Measurements from ENCODE around the gene NXPE4. TPM values are rescaled to one million over a fixed set of nuclear protein-coding genes. Genes with fewer than 3 reads are reported as not detected.

Gene NXPE4
- total and polyA plus RNA-seq, 9 of the 15 experiments (the other 6 are each of a cell fraction or from before 2014, with no cell fraction given) = not detected

DNA sequence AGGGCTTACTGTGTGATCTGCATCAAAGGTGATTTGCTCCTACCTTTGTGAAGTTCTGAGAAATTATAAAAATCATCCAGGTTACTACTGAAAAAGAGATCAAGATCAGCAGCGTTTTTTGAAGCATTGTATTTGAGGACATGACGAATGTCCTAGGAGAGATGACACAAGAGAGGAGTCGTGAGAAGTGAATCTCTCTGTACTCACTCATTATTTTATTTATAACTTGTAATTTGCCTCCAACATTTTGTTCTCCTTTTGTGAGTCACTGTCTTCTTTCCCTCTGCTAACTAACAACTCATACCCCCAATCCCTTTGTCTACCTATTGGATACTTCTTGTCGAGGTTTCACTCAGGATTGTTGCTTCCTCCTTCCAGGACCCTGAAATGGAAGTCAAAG, 44.5 kb downstream of the NXPE4 start (continued):
- no peak for TF ChIP-seq IFI16 (CRISPR knock-in tag; IDR thresholded peaks at IDR 0.05)
- TF ChIP-seq, protein P1, sequence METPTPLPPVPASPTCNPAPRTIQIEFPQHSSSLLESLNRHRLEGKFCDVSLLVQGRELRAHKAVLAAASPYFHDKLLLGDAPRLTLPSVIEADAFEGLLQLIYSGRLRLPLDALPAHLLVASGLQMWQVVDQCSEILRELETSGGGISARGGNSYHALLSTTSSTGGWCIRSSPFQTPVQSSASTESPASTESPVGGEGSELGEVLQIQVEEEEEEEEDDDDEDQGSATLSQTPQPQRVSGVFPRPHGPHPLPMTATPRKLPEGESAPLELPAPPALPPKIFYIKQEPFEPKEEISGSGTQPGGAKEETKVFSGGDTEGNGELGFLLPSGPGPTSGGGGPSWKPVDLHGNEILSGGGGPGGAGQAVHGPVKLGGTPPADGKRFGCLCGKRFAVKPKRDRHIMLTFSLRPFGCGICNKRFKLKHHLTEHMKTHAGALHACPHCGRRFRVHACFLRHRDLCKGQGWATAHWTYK (CRISPR knock-in tag; IDR thresholded peaks at IDR 0.05) = no peak
- TF ChIP-seq ZBTB8A (IDR thresholded peaks at IDR 0.05; ENCODE audit: partially characterized antibody) = no peak
- no peak for TF ChIP-seq ZNF197 (CRISPR knock-in tag; IDR thresholded peaks at IDR 0.05; ENCODE audit: low read depth)
- no peak for TF ChIP-seq WHSC1 (IDR thresholded peaks at IDR 0.05; ENCODE audit: low read length)
- no peak for TF ChIP-seq NUFIP1 (IDR thresholded peaks at IDR 0.05; ENCODE audit: partially characterized antibody)
- no peak for TF ChIP-seq ZNF707 (CRISPR knock-in tag; conservative IDR thresholded peaks at IDR 0.05)
- no peak for TF ChIP-seq ZBTB7A (IDR thresholded peaks at IDR 0.05; ENCODE audit: borderline replicate concordance, control insufficient read depth, low read depth, low read length)
- no peak for TF ChIP-seq OTX1 (CRISPR knock-in tag; IDR thresholded peaks at IDR 0.05)
- TF ChIP-seq ZNF175 (CRISPR knock-in tag; IDR thresholded peaks at IDR 0.05; ENCODE audit: low read depth) = no peak
- TF ChIP-seq TEAD2 (tag; IDR thresholded peaks at IDR 0.05) = no peak

GRCh38 chr11:114525682-114526081, 69.9 kb downstream of the NXPE4 start:
- 0% methylated on average over 2 of the region's 2 CpGs for WGBS (ENCODE audit: insufficient coverage, low coverage, missing lambda C conversion rate)
- H4K20me1 ChIP-seq (replicated peaks; ENCODE audit: control insufficient read depth, insufficient read depth, low read length) = no peaks in the 10 kb centered on the region
- CTCF ChIA-PET (ENCODE audit: low intra/inter-chr PET ratio) = no interaction called here
- no peak overlapping the region for H2AFZ ChIP-seq (ENCODE audit: low read depth, low read length)
- H3K9me1 ChIP-seq (ENCODE audit: control insufficient read depth, insufficient read depth, low read length) = no peaks in the 10 kb centered on the region
- no peaks in the 10 kb centered on the region for H3K36me3 ChIP-seq (ENCODE audit: control insufficient read depth, insufficient read depth, low read length)
- in situ Hi-C loops (cut with MboI) = no loop called here
- FAIRE-seq (no peak), ATAC-seq (no peak), DNase-seq (ENCODE audit: extremely low read depth in 1 of 4, low spot score in 3 of 4) (no peak)
- no peaks in the 10 kb centered on the region for H3K79me2 ChIP-seq (ENCODE audit: control insufficient read depth, insufficient read depth, low read length)
- intact Hi-C loops (cut with micrococcal nuclease) = no loop called here
- TF ChIP-seq TARDBP (IDR thresholded peaks at IDR 0.05) (no peak), SREBF1 (IDR thresholded peaks at IDR 0.05; ENCODE audit: borderline replicate concordance, low read depth, low read length) (no peak), BACH1 (tag; IDR thresholded peaks at IDR 0.05) (no peak), MBD1 (CRISPR knock-in tag; IDR thresholded peaks at IDR 0.05) (no peak), NFXL1 (CRISPR knock-in tag; IDR thresholded peaks at IDR 0.05) (no peak)
- TF ChIP-seq, protein P2, sequence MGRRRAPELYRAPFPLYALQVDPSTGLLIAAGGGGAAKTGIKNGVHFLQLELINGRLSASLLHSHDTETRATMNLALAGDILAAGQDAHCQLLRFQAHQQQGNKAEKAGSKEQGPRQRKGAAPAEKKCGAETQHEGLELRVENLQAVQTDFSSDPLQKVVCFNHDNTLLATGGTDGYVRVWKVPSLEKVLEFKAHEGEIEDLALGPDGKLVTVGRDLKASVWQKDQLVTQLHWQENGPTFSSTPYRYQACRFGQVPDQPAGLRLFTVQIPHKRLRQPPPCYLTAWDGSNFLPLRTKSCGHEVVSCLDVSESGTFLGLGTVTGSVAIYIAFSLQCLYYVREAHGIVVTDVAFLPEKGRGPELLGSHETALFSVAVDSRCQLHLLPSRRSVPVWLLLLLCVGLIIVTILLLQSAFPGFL (CRISPR knock-in tag; IDR thresholded peaks at IDR 0.05) = no peak
- no peak overlapping the region for H3K4me2 ChIP-seq (ENCODE audit: insufficient read depth, low read length)
- H3K4me1 ChIP-seq (replicated peaks in 1 of 2; ENCODE audit: control insufficient read depth in 2 of 2, insufficient read depth in 2 of 2, low read length in 2 of 2) = no peaks in the 10 kb centered on the region
- no peak overlapping the region for H3K27ac ChIP-seq (ENCODE audit: extremely low read depth, low read depth, low read length)
- H3K9me3 ChIP-seq (replicated peaks; ENCODE audit: control insufficient read depth, insufficient read depth, low read depth, low read length) = no peaks in the 10 kb centered on the region
- POLR2A ChIA-PET = no interaction called here
- BruUV-seq (replicated peaks) = no TSS peak
- H3K9ac ChIP-seq (ENCODE audit: insufficient read depth in 1 of 2, low read depth in 2 of 2, low read length in 2 of 2) = no peak overlapping the region
- H3K27me3 ChIP-seq (ENCODE audit: control insufficient read depth in 2 of 2, insufficient read depth in 2 of 2, low read length in 2 of 2) = no peaks in the 10 kb centered on the region
- H3K4me3 ChIP-seq = no peak overlapping the region

Measured in K562 (cell line).